ENCODE measurements around the gene CLPX.
"Not testable (repeated sequence)": the region's sequence is repeated elsewhere in the genome, so short reads cannot be mapped to it uniquely, and the experiment has no call there.

CLPX gene

GRCh38 chr15:65206750-65207149 lies 21.6 kb upstream of the CLPX start:
- no peak for DNase-seq (ENCODE audit: low read depth)

DNA sequence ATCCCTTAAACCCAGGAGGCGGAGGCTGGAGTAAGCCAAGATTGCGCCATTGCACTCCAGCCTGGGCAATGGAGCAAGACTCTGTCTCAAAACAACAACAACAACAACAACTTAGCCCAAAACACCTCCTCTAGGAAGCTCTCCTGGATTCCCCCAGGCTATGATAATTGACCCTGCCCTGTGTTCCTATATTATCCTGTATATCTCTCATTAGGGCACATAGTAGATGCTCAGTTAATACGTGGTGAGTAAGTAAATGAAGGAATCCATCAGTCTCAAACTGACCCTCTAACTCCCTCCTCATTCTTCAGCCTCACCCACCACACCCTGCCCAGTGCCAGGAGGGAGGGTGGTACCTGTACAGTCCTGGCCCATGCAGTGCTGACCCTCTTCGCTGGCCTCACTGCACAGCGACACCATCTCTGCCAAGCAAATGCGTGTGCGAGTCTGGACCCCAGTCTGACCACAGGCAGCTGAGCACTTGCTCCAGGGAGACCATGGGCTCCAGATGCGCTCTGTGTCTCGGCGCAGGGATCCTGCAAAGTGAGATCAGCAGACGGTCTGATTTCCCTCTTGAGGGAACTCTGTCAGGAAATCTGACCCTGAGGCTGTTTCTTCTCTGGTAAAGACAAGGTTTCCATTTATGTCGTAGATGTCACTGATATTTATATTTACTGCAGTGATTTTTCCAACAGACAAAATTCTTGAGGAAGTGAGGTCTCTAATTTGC lies 20.0 kb upstream of the CLPX start:
- no peak for DNase-seq (ENCODE audit: low read depth)

GRCh38 chr15:65204236-65204930 lies 19.2 kb upstream of the CLPX start:
- DNase-seq (ENCODE audit: low read depth) = no peak

DNA sequence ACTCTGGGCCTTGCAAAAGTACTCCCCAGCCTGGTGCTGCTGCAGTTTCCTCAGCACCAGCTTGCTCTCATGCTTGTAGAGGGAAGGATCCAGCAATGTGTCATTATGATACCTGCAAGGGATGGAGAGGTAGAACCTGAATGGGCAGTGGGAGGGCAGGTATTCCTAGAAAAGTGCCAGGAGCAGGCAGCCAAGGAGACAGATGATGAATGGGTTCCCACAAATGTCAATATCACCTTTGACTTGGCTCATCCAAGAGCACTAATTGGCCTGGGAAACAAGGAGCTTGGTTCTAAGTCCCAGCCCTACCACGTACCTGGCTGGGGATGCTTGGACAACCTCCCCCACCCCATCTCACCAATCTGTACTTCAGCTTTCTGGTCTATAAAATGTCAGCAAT lies 16.8 kb upstream of the CLPX start:
- DNase-seq (ENCODE audit: low read depth) = no peak

DNA sequence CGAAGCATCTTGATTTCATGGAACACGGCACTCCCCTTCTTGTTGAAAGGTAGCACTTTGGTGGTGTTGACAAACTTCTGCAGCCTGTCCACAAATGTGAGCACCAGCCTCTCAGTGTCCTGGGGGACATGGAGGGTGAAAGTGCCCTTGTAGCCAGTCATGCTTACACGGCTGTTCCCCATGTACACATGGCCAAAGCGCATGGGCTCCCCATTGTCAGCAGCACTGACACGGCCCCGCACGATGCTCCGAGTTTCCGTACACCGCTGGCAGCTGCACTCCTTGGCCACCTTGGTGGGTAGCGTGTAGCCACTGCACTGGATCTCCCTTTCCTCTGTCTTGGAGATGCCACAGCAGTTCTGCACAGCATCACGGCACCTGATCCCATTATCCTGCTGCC lies 13.4 kb upstream of the CLPX start:
- no peak for DNase-seq (ENCODE audit: low read depth)

DNA sequence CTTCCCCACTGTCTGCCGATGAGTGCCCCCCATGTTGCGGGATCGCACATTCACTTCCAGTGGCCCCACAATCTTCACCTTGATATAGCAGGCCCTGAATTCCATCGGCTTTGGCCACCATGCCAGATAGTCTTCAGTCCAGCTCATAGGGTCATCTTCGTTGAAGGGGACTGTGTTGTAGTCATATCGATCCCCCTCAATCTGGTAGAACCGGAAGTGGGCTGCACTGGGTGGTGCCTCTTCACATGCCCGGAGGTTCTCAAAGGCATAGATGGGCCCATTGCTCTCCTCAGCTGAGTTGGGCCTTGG lies 12.1 kb upstream of the CLPX start:
- no peak for DNase-seq (ENCODE audit: low read depth)

- no peak for DNase-seq (ENCODE audit: low read depth)
Observed at GRCh38 chr15:65196637-65197336, 11.6 kb upstream of the CLPX start.

DNA sequence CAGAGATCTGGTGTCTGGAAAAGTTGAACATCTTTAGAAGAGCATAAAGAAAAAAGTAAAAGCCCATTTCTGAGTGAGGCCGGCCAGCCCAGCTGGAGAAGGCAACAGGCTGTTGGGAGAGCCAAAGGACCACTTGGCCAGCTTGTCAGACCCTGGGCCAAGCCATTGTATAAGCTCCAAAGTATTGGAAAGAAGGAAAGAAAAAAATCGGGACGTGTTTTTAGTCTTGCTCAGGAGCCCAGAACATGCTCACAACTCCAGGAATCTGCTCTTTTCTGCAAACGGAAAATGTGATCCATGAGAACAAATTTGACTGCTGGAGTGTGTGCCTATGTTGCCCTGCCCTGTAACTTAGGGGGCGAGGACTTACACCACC lies 10.4 kb upstream of the CLPX start:
- no peak for DNase-seq (ENCODE audit: low read depth)

DNA sequence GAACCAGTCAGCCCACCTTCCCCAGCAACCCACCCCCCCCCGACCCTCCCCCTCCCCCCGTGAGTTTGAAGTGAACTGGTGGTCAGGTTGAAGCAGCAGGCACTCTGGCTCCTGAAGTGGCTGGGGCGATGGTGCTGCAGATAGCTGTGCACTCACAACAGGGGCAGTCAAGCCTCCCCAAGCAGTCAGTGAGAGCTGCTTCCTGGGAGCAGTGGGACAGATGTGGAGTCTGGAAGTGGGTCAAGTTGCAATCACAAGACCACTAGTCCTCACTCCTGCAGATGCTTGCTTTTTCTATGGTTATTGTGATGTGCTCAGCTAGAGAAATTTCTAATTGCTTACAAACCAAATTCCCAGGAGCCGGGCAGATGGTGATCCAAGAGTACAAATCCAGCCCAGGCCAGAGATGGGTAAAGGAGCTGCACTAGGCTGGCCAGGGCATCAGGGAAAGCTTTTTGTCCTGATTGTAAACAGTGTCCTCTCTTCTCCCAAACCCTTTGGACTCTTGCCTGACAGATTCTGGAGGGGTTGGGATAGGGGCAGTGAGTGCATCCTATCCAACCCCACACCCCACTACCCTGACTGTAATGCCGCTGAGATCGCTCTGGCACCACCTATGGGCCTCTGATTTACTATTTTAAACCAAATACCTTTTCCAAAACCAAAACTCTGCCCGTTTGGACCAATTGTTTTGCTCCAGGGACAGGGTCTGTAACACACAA lies 9.8 kb upstream of the CLPX start:
- DNase-seq (ENCODE audit: low read depth) = no peak

- no peak for DNase-seq (ENCODE audit: low read depth)
Observed at GRCh38 chr15:65192016-65192415, 6.9 kb upstream of the CLPX start.

DNA sequence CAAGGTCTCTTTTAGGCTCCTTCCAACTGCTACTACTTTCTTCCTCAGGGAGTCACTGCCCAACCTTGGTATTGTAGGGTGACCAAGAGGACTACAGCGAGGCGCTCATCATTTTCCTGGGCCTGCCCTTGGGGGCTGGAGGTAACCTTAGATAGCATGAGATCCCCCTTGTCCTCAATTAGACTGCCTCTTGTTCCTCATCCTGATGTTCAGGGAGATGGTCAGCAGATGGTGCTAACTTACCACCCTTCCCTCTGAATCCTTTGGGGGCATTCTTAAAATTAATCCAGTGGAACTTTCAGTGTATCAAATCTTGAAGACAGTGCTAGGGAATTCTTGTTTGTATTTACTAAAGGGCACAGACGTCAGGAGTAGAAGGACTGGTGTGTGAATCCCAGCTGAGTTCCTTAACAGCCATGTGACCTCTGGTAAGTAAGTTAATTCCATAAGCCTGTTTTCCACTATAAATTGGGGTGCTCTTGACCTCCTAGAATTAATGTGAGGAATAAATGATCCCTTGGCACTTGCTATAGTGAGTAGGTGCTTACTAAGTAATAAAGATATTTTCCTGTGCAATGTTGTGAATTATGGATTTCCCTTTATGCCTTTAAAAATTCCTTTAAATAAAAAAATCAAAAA lies 4.1 kb upstream of the CLPX start:
- no peak for DNase-seq (ENCODE audit: low read depth)

- DNase-seq (ENCODE audit: low read depth) = not testable (repeated sequence)
Observed at GRCh38 chr15:65188472-65188871, 3.3 kb upstream of the CLPX start.

- DNase-seq (ENCODE audit: low read depth) = peak; percentile 19
Observed at GRCh38 chr15:65184305-65184867, 756 bp downstream of the CLPX start.

GRCh38 chr15:65183865-65184159 lies 1.3 kb downstream of the CLPX start:
- no peak for DNase-seq (ENCODE audit: low read depth)

DNA sequence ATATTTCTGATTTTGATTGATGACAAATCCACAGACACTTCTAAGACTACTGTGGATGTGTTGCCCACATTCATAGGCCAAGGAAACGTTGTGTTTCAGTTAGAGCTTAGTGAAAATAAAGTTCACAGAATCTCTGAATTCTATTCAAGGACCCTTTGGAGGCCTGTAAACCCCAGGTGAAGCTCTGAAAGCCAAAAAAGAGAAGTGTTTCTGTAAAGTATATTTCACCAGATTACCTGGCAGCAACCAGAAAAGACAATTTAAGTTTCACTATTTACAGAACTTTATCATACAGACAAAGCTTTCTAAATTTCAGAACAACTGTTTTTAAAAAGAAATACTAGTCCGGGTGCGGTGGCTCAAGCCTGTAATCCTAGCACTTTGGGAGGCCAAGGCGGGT lies 2.6 kb downstream of the CLPX start:
- DNase-seq (ENCODE audit: low read depth) = no peak

DNA sequence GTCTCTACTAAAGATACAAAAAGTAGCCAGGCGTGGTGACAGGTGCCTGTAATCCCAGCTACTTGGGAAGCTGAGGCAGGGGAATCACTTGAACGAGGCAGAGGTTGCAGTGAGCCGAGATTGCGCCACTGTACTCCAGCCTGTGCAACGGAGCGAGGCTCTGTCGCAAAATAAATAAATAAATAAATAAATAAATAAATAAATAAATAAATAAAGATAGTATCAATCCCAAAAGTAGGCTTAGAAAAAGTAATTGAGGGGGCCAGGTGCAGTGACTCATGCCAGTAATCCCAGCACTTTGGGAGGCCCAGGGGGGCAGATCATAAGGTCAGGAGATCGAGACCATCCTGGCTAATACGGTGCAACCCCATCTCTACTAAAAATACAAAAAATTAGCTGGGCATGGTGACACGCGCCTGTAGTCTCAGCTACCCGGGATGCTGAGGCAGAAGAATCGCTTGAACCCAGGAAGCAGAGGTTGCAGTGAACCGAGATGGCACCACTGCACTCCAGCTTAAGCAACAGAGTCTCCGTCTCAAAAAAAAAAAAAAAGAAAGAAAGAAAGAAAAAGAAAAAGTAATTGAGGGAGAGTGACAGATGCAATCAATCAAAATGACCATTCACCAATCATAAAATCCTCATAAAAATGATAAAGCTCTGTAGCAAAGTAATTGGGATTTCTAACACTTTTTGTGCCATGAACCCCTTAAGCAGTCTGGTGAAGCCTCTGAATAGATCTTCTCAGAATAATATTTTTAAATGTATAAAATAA lies 3.4 kb downstream of the CLPX start:
- DNase-seq (ENCODE audit: low read depth) = not testable (repeated sequence)

DNA sequence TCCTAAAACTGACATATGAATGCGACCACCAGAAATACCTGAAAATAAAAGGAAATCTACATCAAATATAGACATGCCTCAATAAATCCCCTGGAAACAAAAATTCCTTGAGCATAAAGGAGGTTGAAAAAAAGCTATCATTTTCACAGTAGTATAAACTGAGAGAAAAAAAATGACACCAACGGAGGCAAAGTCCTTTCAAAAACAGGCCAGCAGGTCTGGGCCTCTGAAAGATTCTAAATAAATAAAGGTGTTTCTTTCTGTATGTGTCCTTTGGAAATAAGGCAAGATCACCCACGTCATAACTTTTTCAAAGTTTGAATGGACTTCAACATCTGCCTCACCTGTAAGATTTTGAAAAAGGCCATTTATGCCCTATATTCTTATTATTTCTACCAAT lies 5.0 kb downstream of the CLPX start:
- DNase-seq (ENCODE audit: low read depth) = no peak

DNA sequence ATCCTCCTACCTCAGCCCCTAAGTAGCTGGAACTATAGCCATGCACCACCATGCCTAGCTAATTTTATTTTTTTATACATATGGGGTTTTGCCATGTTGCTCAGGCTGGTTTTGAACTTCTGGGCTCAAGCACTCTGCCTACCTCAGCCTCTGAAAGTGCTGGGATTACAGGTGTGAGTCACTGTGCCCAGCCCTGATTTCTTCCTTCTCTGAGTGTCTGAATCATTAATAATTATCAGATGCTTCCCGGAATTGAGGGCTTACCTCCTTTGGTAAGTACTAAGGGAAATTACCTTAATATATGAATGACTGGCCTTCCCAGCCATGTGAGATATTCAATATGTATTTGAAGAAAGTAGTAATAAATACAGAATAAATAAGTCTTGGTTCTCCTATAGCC lies 7.2 kb downstream of the CLPX start:
- DNase-seq (ENCODE audit: low read depth) = no peak

GRCh38 chr15:65176056-65176455 lies 9.1 kb downstream of the CLPX start:
- no peak for DNase-seq (ENCODE audit: low read depth)

DNA sequence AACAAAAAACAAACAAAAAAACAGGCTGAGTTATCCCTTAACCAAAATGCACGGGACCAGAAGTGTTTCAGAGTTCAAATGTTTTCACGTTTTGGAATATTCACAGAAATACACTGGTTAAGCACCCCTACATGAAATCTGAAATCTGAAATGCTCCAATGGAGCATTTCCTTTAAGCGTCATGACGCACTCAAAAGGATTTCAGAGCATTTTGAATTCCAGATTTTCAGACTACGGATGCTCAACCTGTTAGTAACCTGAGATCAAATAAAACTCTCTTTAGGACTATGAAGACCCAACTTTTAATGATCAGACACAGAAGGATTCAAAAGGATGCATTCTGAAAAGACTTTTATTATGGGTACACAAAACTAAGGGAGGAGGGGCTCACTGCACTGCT lies 9.6 kb downstream of the CLPX start:
- no peak for DNase-seq (ENCODE audit: low read depth)

- DNase-seq (ENCODE audit: low read depth) = no peak
Observed at GRCh38 chr15:65174509-65174908, 10.6 kb downstream of the CLPX start.
